HUDEP-2 (cell line): ENCODE data around the gene ATOH1.

Experiments used
- DNase-seq, 76 experiments: peaks; one replicate each; lab custom pipeline; 2025; ENCODE audit not compliant: unreplicated experiment in 76 of 76; lab: John Stamatoyannopoulos, UW

ATOH1 gene

GRCh38 chr4:93828332-93828994, at the start of gene ATOH1:
ATOH1 (plus strand) TSS chr4:93828753; CDS start chr4:93828927, 174 bp downstream.
- no peak for DNase-seq

DNA sequence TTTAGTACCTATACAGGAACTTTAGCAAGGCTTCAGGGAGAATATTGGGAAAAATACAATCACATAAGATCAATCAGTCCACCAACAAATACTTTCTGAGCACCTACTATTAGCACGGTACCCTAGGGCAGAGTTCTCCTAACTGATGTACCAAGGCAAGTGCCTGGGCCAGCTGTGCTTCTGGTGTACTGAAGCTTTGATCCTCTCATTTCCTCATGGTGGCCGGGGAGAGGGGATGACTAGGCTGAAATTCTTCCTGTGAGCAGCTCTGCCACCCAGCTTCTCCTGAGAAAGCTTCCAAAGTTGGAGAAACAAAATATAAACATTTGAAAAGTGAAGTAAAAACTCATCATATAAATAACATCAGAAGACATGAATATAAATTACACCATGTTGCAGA, 49.3 kb upstream of the ATOH1 start:
- DNase-seq, result no peak

DNA sequence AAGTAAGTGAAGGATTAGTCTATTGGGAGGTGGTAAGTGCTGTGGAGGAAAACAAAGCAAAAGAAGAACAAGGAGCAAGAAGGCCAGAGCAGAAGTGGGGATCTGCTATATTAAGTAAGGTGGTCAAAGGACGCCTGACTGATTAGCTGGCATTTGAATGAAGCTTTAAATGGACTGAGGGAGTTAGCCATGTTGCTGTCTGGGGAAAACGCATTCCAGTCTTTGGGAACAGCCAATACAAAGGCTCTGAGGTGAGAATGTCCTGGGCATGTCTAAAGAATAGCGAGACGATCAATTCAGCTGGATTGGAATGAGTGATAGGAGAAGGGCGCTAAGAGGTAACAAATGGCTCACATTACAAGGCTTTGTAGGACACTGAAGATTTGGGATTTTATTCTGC, 48.5 kb upstream of the ATOH1 start:
- no peak for DNase-seq

- DNase-seq, result no peak
These were observed 47.4 kb upstream of the ATOH1 start for GRCh38 chr4:93781198-93781597.

DNA sequence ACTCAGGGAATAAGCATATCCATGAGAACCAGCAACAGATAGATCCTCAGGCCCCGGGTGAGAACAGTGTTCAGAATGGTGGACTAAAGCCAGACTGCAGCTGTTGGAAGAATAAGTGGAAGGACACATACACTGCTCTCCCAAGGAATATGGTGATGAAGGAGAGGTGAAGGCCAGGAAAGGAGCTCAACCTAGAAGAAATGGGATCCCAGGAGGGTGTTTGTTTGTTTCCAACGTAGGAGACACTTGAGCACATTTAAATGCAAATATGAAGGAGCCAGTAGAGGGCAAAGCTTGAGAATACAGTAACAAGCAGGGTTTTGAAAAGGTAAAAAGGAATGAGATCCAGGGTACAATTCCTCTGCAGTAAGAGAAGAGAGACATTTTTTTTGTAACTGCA, 42.4 kb upstream of the ATOH1 start:
- DNase-seq, result no peak

DNA sequence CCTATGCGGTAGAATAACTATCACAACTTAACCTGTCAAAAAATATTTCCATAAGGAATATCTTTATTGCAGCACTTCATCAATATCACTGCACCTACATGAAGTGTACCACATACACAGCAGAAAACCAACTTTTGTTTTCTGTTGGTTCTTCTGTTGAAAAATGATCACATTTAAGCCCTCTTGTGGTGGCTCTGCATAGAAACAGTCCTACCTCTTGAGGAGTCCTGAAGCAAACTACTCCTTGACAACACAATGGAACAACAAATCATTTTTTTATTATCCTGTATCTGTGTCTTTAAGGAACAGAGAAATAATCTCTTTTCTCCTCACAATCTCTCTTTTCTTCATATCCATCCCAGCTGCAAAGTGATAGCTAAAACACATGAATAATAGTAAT, 39.8 kb upstream of the ATOH1 start:
- DNase-seq, result peak in 4 of 76 experiments; percentile 1 to 4 (median 2)

DNA sequence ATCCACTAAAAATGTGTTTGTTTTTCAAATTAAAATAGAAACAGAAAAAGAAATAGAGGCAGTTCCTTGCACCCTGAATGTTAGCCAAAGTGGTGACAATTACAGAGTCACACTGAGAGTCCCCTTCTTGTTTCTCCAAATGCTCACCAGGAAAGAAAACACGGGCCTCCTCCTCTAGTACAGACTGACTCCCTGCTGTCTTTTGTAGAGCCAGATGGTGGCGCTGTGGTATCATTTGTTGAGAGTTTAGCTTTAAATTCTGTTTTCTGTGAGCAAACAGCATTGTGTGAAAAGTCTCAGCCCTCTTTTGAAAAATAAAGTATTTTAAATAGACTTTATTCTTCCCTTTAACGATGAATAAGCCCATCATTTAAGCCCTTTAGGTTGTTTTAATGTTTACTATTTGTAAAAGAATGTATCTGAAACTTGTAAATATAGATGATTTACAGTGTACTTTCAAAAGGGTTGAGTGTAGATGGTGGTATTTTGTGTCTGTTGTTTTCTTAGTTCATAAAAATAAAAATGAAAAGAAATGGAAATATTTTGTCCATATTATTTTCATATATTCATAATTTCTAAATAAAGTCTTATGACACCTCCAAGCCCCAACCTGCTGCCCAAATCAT, 36.9 kb upstream of the ATOH1 start:
- DNase-seq, result peak in 41 of 76 experiments; percentile 0 to 55 (median 16)

DNA sequence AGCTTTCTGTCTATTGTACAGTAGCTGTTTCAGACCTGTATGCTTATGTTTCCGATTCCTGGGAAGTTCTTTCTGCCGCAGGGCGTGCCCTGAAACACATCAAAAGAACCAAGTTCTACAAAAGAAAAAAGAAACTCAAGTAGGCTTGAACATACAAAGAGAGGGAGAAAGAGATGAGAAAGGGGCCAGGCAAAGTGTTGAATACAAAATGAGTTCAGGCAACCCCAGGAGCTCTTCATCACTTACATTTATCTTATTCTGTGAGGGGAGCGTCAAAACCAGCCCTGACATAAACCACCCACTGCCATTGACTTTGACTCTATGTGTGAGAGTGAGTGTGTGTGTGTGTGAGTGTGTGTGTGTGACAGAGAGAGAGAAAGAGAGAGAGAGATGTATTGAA, 26.5 kb upstream of the ATOH1 start:
- DNase-seq, result no peak

GRCh38 chr4:93809773-93810172, 18.8 kb upstream of the ATOH1 start:
- DNase-seq, result no peak

DNA sequence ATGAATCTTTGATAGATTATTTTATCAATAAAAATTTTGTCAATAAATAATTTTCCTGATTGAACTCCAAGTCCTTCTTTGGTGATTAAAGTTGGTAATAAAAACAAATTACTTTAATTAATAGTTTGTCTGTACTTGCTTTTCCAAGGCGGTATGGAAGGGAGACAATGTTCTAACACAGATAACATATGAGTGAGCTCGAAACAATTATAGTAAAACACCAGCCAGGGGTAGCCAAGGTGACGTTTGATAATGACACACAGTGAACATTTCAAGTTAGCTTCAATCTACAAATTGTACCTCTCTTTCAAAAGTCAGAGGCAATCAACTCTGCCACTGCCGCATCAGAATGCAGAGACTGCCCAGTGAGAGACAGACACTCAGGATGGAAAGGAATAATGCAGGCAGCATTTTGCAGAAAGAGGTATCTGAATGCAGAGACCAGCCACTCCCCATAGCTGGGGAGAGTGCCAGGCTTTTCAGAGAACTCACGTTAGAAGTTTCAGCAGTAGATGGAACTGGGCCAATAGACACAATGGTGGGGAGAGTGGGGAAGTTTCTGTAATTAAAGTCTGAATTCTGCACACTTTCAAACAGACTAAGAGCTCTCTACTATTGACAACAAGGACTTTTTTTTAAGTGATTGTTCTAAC, 18.1 kb upstream of the ATOH1 start:
- peak in 5 of 76 experiments; percentile 0 to 9 (median 2) for DNase-seq

GRCh38 chr4:93813092-93813491, 15.5 kb upstream of the ATOH1 start:
- DNase-seq, result no peak

DNA sequence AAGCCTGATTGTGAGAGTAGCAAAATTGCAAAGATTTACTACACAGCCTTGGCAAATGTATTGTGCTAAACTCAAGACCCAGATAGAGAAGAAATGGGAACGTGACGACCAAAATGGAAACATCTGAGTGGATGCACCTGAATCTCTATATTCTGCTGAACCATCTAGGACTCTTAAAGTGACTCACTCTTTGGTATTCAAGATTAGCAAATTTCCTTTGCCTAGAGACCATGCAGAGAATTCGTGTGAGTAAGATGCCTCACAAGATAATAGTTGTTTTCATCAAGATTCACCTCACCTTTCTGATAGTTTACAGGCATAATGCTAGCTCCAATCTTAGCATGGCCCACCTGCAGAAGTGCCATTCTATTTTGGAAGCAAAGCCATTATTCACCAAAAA, 14.4 kb upstream of the ATOH1 start:
- DNase-seq, result no peak

DNA sequence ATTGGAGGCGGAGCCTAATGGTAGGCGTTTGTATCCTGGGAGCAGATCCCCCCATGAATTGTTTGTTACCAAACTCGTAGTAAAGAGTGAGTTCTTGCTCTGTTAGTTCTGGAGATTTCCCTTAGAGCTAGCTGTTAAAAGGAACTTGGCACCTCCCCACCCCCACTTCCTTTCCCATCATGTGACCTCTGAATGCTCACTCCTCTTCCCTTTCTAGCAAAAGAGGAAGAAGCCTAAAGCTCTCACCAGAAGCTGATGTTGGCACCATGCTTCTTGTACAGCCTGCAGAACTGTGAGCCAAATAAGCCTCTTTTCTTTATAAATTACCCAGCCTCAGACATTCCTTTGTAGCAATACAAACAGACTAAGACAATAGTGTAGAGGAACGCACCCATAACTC, 13.8 kb upstream of the ATOH1 start:
- peak in 1 of 76 experiments; percentile 0 for DNase-seq

GRCh38 chr4:93825551-93826216, 2.9 kb upstream of the ATOH1 start:
- no peak for DNase-seq

DNA sequence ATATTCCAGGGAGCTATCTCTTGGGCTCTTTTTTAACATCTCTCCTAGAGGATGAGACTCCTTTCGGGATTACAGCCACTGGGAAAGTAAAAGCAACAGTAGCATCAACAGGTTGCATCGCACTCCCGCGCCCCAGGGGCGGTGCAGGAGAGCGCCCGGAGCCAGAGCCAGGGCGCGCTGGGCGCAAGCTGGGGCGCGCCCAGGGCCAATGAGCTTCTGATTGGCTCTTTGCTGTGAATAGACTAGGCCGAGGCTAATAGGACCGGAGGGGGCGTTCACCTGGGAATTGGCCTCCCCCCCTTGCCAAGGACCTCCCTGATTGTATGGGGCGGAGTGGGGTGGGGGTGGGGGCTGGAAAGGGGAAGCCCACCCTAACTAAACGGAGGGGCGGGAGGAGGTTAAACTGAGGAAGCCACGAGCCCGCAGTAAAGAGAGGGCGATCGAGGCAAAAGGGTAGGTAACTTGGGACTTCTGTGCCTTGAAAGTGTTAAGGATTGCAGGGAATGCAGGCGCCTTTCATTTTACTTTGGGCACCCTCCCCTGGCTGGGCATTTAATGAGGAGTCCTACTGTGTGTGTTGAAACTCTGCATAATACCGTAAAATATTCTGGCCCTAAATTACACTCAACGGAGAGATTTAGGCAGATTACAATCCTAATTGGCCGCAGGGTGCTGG, 1.1 kb upstream of the ATOH1 start:
- DNase-seq, result no peak

- DNase-seq, result no peak
These were observed 654 bp downstream of the ATOH1 start for GRCh38 chr4:93828995-93829819.

DNA sequence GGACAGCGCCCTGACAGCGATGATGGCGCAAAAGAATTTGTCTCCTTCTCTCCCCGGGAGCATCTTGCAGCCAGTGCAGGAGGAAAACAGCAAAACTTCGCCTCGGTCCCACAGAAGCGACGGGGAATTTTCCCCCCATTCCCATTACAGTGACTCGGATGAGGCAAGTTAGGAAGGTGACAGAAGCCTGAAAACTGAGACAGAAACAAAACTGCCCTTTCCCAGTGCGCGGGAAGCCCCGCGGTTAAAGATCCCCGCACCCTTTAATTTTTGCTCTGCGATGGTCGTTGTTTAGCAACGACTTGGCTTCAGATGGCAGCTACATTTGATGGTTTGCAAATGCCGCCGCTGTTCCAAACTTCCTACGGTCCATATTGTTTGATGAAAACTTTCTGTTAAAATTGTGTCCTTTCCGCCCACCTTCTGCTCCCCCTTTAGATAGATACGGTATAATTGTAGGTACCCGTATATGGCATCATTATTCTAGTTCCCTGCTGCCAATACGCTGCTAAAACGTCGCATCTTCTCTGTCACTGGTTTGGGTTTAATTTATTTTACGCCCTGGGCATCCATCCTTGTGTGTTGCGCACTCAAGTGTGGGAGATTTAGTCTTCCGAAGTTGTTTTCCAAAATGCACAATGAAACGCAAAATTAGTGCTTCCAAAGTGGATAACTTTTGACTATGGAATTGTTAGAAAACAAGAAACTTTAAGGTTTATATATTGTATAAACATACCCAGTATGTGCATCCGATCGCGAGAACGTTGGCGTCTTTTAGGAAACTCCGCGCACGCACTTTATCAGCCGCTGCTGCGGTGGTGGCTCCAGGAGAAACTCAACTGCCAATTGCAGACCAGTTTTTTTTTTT, 1.5 kb downstream of the ATOH1 start:
- DNase-seq, result no peak

DNA sequence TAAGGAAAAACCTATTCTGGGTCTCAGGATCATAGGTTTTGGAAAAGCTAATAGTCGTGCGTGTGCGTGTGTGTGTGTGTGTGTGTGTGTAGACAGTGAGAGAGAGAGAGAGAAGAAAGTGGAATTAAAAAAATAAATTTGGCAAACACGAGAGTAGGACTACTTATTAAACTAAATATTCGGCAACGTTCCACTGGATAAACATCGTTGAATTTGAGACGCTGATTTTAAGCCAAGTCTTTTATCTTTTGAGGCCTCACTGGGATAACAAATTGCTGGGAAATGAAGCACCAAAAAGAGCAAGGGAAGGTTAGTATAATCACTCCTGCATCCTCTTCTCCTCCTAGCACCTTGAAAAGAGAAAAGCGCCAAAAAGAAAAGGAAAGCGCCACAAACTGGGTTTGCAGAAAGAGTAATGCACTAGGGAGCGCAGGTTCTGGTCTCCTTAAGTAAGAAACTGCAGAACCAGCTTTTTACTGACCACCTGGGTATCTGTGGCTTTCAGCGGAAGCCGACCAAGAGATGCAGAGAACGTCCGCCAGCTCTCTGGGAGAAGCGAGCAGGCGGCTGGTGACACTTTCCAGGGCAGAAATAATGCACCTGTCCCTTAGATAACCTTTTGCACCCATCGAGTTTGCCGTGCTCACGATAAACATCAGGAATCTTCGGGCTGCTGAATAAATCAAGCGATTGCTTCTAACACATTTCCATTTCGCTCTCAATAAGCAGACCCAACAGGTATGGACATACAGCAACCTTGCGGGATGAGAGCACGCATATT, 3.4 kb downstream of the ATOH1 start:
- DNase-seq, result no peak
